Brain pericyte (primary cell): ENCODE measurements around the gene PRKN.
"Not testable (repeated sequence)": the region's sequence is repeated elsewhere in the genome, so short reads cannot be mapped to it uniquely, and the experiment has no call there.

Source experiments
- DNase-seq: peaks from one replicate; pipeline ENCODE4 v3.0.0-alpha.2; 2012; ENCODE audit warnings: low read depth, low spot score

PRKN gene

GRCh38 chr6:162678896-162679295, 48.7 kb downstream of the PRKN start:
- DNase-seq: not testable (repeated sequence)

DNA sequence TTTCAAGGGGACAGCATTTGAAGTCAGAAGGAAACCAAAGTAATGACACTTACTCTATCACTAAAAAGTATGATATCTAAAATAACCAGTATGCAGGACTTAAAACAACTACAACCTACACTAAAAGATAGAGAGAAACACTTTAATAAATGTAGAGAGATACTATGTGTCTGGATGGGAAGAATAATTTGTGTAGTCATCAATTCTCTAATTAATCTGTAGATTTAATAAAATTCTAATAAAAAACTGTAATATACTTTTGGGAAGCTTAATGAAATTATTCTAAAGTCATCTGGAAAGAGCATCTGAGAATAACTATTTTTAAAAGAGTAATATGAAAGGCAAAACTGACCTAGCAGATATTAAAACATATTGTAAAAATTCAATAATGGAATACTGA, 52.1 kb downstream of the PRKN start:
- DNase-seq: no peak

- no peak for DNase-seq
Observed at GRCh38 chr6:162674452-162674851, 53.1 kb downstream of the PRKN start.

DNA sequence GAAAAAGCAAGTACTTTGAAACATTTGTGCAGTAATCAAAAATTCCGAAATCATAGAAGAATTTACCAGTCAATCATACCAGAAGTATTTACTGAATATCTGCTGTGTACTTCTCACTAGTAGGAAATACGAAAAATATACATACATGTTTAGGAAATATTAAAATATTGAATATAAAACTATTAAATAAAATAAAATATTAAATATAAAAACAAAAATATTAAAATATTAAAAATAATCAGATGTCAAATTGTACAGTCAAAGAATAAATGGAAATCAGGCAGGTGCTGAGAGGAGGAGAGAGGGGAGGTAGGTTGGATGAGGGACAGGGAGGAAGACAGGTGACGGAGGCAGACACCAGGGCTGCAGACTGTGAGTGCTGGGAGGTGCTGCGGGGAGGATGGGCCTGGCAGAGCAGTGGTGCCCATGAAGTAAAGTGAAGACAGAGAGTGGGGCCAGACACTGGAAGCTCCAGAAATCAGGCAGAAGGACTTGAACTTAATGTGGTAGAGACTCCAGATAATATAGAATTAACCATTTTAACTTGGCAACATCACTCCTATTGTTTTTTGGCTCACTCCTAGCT, 55.9 kb downstream of the PRKN start:
- DNase-seq: no peak

DNA sequence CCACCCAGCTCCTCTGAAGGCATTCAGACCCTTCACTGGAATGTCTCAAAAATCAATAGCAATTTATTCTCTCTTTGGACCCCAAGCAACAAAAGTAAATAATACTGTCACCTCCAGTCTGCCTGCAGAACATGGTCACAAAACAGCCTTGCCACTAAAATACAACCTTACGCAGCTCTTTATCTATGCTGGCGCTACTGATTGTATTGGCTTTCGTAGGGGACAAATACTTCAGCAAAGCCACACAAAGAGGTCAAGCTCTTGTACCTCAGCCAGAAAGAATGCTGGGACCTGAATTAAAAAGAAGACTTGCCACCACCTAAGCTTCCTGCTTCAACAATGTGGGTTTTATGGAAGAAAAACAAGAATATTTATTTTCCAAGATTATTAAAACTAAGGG, 57.2 kb downstream of the PRKN start:
- DNase-seq: no peak

GRCh38 chr6:162666246-162666645, 61.3 kb downstream of the PRKN start:
- no peak for DNase-seq

- no peak for DNase-seq
Observed at GRCh38 chr6:162653808-162654207, 73.8 kb downstream of the PRKN start.

GRCh38 chr6:162651505-162651904, 76.1 kb downstream of the PRKN start:
- no peak for DNase-seq

- no peak for DNase-seq
Observed at GRCh38 chr6:162649271-162649670, 78.3 kb downstream of the PRKN start.

DNA sequence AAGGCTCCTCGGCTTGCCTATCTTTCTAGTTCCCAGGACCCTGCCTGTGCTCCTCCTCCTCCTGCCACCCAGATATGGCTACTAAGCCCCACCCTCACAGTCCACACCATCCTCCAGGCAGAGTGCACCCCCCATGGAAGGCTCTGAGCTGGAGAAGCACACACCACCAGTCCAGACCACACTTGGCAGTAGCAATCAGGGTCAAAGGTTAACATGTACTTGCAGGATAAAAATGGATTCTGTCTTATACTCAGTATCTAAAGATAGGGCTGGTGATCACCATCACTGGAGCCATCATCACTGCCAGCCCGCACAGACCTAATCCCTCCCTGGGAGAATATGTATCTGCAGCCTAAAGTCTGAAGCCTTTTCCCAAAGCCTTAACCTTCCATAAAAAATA, 83.4 kb downstream of the PRKN start:
- no peak for DNase-seq

DNA sequence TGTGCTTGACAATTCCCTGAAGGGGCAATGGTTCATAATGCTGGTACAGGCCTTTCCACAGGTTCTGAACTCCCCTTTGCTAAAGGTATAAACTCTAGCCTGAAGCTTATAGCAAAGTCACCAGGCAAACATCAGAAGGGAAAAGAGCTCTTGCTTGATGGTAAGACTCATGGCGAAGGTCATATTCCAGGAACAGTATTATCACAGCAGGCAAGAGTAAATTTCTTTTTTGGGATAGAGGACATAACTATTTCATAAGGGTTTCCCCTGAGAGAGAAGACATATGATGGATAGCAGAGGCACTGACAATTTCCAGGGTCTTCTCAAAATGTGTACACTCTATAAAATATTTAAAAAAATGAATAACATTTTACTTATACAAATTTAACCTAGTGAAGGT, 86.8 kb downstream of the PRKN start:
- no peak for DNase-seq

- no peak for DNase-seq
Observed at GRCh38 chr6:162639951-162640350, 87.6 kb downstream of the PRKN start.

- no peak for DNase-seq
Observed at GRCh38 chr6:162638931-162639574, 88.5 kb downstream of the PRKN start.

DNA sequence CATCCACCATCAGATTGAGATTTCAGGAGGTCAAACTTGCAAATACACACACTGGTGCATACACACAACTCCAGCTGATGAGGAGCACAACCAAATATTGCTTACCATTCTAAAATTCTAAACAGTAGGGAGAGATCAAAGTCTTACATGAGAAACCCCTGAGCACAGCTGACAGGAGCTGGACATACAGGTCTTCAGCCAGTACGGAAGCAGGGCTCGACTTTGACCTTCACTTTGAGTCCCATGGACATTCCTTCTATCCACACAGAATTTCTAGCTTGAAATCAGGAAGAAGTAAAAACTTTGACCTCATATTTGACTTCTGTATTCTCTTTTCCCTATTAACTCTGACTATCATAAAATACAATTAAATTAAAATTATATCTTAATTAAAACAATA, 90.2 kb downstream of the PRKN start:
- no peak for DNase-seq

- no peak for DNase-seq
Observed at GRCh38 chr6:162636167-162636566, 91.4 kb downstream of the PRKN start.

GRCh38 chr6:162631546-162631945, 96.0 kb downstream of the PRKN start:
- no peak for DNase-seq

DNA sequence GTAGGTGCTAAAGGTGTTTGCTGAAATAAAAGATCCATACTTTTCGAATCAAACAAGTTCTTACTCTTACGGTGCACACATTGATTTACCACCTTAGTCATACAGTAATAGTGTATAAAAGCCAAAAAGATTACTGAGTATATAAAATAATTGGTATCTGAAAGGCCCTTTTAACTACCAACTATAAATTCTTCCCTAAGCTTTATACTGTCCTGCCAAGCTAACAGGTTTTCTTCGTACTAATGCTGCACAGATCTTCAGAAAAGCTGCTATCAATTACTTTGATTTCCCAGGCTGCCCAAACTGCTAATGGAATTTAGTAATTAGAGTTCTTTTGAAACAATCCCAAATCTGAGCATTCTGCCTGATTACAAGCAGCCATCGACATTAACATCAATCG, 97.5 kb downstream of the PRKN start:
- no peak for DNase-seq

DNA sequence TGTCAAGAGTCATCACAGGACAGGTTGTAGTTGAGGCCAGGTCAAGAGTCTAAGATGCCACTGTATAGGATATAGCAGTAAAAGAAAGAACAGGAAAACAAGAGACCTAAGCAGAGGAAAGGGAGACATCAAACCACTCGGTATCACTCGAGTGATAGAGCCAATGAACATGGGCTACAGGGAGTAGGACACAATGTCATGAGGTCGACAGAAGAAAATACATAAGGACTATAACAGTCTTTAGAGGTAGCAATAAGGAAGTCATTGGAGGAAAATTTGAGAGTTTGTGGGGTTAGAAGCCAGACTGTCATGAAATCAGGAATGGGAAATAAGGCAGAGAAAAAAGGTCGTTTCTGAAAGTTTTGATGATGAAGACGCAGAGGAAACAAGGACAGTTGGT, 99.7 kb downstream of the PRKN start:
- no peak for DNase-seq

DNA sequence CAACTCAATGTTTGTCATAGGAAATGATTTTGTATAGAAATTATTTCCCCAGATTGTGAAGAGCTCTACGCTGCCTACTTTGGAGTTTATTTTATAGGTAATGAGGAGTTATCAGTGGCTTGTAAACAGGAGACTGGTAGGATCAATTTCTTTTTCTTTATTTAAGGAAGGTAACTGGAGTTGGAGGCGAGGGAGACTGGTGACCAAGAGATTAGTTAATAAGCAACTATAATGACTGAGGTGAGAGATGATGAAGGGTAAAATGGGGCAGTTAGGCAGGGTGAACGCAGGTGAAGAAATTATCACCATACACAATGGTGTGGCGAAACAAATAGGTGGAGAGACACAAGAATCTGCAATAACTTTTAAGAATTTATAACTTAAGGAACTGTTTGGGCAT, 100.2 kb downstream of the PRKN start:
- no peak for DNase-seq

DNA sequence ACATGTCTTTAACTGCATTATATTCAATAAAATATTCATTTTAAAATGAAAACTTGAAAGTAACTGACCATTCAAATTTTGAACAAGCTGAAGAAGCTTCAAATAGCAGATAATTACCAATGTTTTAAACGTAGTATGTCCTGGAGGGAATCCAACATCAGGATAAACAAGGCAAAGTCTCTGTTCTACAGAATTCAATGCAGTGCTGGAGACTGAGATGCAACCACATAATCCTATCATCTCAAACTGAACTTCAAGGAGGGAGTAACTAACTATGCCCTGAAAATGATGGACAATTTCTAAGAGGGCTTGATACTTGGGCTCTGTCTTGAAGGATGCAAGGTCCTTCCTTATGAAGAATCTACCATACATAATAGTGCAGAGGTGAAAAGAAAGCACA, 100.7 kb downstream of the PRKN start:
- no peak for DNase-seq

GRCh38 chr6:162625846-162626540, 101.6 kb downstream of the PRKN start:
- DNase-seq: no peak

DNA sequence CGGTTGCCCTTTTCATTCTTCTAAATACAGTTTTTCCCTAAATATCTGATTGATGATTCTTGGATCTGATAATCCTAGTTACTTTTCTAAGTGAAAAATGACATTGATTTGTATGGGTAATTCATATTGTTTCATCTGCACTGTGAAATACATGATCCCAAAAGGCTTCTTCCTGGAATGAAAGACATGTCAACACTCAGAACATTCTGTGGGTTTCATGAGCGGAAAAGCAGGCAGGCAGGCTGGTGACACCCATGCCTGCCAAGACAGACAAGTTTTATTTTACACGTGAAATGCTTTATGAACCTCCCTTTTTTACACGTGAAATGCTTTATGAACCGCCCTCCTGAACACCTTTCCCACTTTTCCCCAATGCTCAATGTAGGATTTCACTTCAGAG, 105.0 kb downstream of the PRKN start:
- no peak for DNase-seq

GRCh38 chr6:162621246-162621645, 106.3 kb downstream of the PRKN start:
- DNase-seq: no peak
